Daoy (cell line): ENCODE measurements around the gene SUB1. TPM values are rescaled to one million over a fixed set of nuclear protein-coding genes. Genes with fewer than 3 reads are reported as not detected.
"Not testable (repeated sequence)": the region's sequence is repeated elsewhere in the genome, so short reads cannot be mapped to it uniquely, and the experiment has no call there.

Experiments used
- DNase-seq: peaks from one replicate; pipeline ENCODE4 v3.0.0-alpha.2; 2015; ENCODE audit warnings: low read depth
- total RNA-seq: library from RNA; depleted of rRNA; stranded (reverse); fragments of >200 nt; shearing (Covaris generic); gene quantifications from 2 replicates; pipeline ENCODE4 v1.2.3, GENCODE V29; 2014

SUB1 gene
- total RNA-seq, 1 experiment from 2014 or later, result 353 TPM

DNA sequence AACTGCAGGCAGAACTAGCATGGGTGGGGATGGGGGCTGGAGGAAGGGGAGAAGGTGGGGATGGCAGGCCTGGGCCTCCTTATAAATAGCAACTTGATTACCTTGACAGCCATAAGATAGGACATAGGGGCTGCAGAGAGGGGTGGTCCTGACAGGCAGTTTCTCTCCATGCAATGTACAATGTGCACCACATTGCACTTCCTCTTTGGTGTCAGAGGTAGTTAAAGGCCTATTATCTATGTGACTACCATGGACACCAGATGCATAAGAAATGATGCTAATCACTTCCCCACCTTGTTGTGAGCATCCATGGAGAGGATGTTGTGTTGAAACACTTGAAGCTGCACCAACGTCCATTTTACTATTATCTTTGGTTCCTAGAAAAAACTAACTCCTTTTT, 20.2 kb upstream of the SUB1 start:
- DNase-seq, result no peak

DNA sequence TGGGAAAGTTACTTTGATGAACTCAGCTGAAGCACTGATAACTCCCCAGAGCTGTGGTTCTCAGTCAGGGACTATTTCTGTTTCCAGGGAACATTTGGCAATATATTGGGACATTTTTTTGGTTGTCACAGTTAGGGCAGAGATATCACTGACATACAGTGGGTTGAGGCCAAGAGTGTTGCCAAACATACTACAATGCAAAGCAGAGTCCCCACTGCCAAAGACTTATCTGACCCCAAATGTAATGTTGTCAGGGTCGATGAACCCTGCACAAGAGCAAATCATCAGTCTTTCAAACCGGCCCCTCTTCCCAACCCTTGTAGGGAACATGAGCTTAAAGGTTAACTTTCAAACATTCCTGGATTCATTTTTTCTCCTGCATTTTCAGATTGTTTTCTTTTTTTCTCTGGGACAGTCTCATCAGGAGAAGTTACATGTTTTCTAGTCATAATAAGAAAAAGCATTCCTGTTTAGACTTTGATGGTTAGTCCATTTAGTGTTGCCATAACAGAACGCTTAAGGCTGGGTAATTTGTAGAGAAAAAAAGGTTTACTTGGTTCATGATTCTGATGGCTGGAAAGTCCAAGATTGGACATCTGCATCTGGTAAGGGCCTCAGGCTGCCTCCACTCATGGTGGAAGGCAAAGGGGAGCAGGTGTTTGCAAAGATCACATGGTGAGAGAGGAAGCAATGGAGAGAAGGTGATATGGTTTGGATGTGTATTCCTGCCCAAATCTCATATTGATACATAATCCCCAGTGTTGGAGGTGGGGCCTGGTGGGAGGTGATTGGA, 18.8 kb upstream of the SUB1 start:
- DNase-seq, result no peak

DNA sequence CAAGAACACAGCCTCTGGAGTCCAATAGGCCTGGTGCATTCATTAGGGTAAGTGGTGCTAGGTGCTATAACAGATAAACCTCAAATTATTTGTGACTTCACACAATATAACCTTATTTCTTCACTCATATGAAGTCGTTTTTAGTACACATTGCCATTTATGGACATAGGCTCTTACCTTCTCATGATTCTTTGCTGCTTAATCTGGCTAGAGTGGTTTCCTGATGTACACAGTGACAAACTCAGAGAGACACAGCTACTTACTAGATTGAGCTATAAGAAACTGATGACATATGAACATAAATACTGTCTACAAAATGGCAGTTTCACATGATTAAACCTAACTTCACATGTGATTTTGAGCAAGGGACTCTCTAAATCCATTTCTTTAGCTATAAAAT, 14.2 kb upstream of the SUB1 start:
- no peak for DNase-seq

DNA sequence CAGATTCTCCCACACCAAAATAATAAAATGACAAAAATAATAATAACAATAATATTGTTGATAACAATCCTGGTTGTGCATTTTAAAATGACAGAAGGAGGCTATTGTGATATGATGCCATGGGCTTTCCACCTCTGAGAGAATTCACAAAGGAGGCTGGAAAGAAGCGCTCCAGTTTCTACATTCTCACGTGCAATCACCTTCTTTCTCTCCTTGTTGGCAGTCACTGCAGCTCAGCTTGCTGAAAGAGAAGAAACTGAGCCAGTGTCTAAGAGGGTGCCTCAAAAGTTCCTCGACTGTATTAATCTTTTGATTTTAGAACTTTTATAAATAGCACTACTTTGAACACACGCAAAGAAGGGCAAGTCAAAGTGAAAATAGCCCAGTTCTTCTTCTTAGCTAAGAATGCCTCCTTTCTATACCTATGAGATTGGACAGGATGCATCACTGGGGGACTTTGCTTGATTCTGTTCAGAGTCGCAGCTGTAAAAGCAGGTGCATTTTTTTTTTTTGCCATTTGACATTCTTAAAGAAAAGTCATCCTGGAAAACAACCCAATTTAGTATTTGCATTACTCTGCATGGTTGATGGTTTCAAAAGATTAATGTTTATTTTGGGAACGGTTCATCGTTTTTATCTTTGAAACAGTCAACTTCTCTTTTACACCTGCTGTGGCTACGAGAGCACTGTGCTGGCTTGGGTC, 12.4 kb upstream of the SUB1 start:
- no peak for DNase-seq

DNA sequence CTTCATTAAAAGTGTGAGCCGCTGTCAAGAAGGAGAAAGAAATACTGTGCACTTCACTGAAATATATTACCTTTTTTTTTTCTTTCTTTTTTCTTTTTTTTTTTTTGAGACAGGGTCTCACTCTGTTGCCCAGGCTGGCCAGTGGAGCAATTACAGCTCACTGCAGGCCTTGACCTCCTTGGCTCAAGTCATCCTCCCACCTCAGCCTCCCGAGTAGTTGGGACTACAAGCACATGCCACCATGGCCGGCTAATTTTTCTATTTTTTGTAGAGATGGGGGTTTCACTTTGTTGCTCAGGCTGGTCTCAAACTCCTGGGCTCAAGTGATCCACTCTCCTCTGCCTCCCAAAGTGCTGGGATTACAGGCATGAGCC, 11.9 kb upstream of the SUB1 start:
- not testable (repeated sequence) for DNase-seq

DNA sequence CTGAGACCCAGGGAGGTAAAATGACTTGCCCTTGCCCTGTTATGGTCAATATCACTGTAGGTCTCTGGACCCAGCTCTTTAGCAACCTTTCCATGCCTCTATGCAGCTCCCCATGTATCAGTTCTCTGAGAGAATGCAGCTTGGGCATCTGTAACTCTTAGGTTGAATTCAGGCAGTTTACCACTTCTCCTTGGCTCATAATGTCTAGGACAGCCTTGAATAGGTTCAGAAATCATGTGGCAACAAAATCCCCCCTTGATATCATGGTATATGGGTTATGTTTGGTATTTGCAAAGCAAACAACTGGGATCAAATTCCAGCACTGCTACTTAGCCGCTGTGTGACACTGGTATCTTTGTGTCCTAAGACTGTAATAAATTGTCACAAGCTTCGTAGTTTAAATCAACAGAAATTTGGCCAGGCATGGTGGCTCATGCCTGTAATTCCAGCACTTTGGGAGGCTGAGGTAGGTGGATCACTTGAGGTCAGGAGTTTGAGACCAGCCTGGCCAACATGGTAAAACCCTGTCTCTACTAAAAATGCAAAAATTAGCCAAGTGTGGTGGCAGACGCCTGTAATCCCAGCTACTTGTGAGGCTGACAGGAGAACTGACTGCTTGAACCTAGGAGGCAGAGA, 10.7 kb upstream of the SUB1 start:
- DNase-seq, result no peak

DNA sequence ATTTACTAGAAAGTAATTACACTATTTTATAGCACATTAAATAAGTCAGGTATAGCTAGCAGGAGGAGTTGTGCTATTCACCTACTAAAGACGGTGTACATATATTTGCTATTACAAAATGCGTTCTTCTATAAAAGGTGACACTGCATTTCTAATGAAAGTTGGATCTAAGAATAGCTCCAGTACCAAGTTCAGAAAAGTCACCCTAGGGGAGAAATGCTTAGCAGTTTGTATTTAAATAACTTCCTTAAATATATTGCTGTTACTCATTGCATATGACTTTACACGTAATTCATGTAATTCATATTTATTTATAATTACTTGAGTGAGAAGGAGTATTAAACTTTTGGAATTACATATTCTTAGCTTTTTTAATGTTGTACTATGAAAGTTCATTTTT, 7.0 kb upstream of the SUB1 start:
- DNase-seq, result no peak

DNA sequence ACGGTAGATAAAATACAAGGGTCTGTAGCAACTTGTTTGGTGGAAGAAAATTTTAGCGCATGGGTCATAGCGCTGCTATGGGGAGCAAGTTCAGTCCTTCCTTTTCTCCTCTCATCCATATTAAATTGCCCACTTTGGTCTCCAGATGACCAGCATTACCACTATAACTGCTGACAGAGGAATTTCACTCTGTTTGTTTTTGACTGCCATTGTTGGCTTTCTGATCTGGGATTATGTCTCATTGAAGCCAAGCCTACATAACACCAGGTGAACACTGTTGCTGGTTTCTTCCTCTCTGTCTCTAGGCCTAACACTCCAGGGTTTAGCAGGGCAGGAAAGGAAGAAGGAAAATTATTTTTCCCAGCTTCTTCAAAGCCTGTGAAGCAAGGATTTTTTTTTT, 6.6 kb upstream of the SUB1 start:
- DNase-seq, result no peak

DNA sequence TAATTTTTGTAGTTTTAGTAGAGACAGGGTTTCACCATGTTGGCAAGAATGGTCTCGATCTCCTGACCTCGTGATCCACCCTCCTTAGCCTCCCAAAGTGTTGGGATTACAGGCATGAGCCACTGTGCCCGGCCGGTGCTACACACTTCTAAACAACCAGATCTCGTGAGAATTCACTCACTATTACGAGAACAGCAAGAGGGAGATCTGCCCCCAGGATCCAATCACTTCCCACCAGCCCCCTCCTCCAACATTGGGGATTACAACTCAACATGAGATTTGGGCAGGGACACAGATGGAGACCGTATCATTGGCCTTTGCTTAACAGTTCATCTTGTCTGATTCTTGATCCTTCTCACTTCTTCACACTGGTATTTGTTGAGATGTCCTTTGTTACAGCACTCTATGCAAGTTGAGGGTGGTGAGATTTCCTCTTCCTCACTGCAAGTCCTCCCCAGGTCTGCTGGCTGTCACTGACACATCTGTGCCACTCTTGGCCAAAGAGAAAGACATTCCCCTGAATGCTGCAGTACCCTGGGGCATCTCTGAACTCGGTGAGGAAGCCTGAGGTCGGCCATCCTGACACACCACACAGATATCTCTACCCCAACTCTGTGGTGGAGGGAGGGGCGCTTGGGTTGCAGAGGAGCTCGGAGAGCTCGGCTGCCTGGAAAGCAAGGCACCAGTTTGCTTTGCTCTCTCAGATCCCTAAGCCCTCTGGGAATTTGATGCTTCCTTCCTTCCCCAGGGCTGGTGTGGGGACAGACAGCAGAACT, 4.2 kb upstream of the SUB1 start:
- no peak for DNase-seq

DNA sequence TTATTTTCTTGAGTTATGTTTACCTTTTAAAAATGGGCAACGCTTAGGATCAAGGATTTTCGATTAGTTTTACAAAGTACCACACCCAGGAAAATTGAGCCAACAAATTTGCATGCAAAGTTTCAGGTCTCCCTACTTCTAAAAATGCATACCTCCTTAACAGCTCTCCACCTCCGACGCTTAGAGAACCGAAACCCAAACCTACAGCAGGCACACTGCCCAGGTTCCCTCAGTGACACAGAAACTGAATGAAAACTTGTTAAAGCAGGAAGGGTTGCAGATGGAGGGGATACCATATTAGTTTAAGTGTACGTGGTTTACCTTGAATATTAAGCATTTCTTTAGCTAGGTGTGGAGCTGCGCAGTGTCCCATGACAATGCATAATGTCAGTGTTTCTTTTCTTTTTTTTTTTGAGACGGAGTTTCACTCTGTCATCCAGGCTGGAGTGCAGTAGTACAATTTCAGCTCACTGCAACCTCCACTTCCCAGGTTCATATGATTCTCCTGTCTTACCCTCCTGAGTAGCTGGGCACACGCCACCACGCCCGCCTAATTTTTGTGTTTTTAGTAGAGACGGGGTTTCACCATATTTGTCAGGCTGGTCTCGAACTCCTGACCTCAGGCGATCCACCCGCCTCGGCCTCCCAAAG, 1.6 kb upstream of the SUB1 start:
- no peak for DNase-seq

DNA sequence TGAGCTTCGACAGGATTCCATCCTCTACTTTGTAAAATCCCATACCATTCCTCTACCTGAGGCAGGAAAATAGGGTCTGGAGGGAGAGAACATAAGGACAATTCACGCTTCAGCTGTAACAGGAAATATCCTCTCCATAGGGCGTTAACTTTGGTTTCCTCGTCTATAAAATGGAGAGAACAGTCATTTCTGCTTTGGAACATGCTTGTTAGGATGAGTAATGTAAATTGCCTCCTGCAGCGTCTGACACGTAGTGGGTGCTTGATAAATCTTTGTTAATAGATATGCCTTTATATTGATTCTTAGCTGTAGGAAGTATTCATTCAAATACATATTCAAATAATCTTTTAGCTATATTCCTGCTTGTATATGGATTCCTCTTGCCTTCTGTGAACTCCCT, 711 bp upstream of the SUB1 start:
- no peak for DNase-seq

DNA sequence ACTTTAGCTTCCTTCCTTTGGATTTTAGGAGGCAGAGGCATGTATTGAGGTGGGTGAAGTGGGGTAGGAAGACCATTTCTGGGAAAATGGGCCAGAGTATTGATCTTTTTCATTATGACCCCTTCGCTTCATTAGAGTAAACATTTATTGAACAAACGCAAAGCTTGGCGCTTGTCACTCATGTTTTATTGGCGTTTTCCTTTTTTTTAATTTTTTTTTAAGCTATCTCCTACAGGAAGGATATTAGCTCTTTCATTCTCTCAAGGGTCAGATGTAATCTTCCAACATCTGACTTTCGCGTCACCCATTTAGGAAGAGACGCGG, 273 bp upstream of the SUB1 start:
- DNase-seq, result no peak

DNA sequence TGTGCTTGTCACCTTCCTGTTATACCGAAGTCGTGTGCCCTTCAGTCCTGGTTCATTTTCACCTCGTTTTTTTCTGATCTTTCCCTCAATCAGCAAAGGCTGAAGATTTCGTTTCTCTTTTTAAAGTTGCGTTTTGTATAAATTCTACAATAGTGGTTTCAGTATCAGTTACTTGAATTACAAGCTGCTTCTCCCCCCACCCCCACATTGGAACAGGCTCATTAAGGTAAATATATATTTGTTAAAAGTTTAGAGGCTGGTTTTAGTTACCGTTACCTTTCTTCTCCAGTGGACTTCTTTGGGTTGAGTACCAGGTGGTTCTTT, 881 bp downstream of the SUB1 start:
- no peak for DNase-seq

DNA sequence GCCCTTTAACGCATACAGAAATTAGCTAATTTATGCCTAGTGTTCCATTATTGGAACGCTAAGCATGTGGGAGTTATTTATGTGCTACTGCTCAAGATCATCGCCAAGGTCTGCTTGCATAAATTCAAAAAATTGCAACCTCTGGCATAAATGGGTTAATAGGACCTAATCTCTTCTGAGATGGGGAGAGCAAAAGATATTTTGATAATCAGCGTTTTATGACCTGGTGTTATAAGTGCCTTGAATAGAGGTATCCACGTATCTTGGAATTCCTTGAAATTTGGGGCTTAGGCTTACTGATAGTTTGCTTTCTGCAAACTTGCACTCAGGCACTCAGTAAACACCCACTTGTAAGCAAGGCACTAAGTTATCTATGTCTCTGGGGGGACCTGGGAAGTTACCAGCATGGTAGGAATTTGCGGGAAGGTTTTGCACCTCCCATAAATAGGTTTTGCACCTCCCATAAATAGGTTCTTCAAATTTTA, 1.8 kb downstream of the SUB1 start:
- no peak for DNase-seq

DNA sequence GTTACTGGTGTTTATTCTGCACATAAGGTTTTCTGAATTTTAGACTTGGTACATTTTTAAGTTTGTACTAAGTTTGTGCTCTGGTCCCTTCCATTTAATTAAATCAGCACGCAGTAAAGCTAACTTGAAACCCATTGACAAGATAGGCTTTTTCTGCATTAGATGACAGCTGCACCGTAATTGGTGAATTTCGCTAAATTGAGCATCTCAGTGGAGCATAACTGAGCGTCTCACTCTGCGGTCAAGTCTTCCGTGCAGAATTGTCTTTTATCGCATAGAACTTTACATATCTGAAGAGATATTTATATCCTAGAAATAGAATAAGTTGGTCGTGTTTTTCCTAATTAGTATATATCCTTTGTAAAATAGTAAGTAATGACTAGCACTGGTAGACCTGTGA, 4.1 kb downstream of the SUB1 start:
- no peak for DNase-seq

DNA sequence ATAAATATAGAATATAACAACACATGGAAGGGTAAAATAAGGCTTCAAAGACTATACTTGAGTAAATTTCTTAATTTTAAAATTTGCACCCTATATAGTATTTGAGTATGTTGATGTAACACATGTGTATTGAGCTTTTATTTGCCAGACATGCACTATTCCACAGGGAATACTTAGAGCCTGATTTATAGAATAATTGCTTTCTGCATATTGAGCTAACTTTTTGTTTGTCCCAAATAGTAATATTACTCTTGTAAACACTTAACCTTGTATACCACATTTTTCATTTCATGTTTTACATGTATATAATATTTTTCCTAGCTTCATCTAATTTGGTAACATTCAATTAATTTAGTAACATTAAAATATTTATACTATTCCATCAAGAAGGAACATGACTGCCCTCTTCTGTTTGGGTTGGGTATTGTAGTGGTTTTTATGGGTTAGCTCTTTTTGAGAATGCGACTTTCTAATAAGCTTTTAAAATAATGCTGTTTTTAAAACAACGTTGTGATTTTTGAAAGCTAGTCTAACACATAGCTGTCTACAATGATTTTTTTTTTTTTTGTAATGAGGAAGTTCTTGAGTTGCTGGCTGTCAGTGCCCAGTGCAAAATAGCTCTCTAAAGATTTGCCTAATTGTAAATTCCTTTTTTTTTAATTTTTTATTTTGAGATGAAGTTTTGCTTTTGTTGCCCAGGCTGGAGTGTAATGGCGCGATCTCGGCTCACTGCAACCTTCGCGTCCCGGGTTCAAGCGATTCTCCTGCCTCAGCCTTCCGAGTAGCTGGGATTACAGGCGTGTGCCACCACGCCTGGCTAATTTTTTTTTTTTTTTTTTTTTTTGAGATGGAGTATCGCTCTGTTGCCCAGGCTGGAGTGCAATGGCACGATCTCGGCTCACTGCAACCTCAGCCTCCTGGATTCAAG, 4.8 kb downstream of the SUB1 start:
- peak; percentile 34 for DNase-seq

DNA sequence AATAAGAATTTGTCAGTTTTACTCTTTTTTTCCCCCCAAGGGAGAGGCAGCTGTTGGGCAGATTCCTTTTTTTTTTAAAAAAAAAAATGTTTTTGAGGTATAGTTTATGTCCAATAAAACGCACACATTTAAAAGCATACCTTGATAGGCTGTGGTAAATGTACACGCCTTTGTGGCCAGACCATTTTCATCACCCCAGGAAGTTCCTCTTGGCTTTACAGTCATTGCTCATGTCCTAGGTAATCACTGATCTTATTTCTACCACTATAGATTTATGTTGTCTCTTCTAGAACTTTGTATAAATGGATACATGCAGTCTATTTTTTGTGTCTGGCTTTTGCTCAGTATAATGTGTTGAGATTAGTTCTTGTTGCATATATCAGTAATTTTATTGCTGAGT, 9.8 kb downstream of the SUB1 start:
- no peak for DNase-seq

DNA sequence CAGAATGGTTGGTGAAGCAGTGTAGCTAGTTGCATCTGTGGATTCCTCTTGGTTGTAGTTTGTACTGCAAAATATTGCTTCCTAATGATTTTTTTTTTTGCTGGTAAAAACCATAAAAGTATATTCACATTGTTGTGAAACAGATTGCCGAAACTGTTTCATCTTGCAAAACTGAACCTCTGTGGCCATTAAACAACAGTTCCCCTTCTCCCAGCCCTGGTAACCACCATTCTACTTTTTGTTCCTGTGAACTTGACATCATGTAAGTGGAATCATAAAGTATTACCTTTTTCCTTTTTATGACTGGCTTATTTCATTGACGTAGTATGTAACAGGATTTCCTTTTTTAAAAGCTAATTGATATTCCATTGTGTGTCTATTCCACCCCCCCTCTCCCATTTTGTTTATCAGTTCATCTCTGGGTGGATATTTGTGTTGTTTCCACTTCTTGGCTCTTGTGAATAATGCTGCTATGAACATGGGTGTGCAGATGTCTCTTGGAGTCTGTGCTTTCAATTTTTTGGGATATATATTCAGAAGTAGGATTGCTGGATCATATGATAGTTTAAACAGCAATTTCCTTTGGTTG, 11.8 kb downstream of the SUB1 start:
- DNase-seq, result no peak

DNA sequence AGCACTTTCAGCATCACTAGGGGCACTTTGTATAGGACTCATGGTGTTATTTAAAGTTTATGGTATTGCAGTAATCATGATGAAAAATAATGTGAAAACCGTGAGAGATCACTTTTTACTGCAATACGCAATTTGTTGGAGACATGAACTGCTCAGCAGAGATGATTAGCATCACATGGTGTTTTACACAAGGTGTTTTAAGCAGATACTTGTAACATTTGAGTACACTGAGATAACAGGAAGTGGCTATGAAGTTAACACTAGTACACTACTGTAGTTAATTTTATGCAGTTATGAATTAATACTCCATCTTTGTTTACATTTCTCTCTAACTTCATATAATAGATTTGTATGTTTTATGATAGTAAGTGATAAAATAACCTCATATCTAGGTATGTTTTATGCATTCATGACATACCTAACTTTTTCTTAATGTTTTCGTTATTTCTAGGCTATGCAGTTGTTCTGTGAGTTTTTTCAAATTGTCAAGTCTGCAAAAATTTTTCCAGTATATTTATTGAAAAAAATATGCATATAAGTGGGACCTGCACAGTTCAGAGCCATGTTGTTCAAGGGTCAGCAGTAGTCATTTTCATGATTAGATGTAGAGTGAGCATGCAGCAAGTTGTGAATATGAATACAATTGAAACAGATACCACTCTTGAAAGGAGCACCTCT, 13.0 kb downstream of the SUB1 start:
- no peak for DNase-seq

DNA sequence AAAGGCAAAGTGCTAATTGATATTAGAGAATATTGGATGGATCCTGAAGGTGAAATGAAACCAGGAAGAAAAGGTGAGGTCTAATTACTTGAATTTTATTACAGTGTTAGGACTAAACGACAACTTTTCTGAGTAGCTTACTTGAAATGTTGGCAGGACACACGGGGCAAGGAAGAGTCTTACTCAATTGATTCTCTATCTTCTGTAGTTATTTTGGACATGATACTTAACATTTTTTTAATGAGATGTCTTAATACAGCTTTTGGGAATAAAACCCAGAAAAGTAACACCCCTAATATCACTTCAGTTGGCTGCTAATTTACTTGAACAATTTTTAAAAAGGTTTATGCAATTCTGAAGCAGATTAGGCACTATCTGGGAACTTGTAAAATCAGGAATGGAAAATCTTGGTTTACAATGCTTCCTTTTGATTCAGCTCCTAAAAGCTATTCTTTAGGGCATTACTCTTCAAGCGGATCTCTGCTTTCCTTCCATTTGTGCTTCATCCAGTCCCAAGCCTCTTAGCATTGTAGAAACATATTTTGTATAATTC, 13.7 kb downstream of the SUB1 start:
- DNase-seq, result no peak
